NB4 (cell line): ENCODE data around the gene PLCB3.

ENCODE experiments used
- MYC ChIP-seq: IDR thresholded peaks from 2 replicates; pipeline ENCODE4 v1.6.1; 2011; ENCODE audit warnings: low read depth, low read length
- POLR2A ChIP-seq: IDR thresholded peaks from 2 replicates; pipeline ENCODE4 v1.6.1; 2011; ENCODE audit warnings: mild to moderate bottlenecking; ENCODE audit not compliant: insufficient read length; ENCODE audit errors: extremely low read depth
- TF ChIP-seq, protein P1 (sequence below): IDR thresholded peaks from one replicate; pipeline ENCODE4 v1.5.1; 2012; ENCODE audit warnings: low read depth, low read length

DNA sequence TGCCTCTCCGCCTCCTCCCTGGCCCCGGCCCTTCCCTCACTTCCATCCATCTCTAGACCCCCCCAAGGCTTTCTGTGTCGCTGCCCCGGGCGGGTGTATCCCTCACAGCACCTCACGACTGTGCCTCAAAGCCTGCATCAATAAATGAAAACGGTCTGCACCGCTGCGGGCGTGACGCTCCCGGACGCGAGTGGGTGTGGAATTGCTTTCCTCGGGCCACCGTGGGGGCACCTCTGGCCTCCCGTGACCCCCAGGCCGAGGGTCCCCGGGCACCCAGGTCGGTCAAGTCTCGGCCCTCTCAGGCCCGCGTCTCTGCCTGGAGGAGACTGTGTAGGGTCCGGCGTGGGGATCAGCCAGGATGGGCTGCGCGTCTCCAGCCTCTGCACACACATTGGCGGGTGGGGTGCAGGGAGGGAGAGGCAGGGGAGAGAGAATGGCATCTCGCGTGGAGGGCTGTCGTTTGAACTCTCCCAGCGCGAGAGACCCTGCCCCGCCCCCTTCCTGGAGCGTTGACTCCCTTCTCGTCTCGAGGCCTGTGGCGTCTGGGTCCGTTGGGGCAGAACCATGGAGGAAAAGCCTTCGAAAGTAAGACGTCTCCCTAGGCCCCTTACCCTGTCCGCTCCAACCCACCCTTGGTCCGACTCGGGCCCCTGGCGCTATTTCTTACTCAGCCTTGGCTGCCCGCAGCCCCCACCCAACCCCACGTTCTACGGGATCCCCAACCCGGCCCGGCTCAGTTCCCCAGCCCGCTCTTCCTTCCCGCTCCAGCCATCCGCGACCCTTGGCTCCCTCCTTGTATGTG lies 48.7 kb downstream of the PLCB3 start, which contains the start of gene CATSPERZ:
- TF ChIP-seq, protein P1, sequence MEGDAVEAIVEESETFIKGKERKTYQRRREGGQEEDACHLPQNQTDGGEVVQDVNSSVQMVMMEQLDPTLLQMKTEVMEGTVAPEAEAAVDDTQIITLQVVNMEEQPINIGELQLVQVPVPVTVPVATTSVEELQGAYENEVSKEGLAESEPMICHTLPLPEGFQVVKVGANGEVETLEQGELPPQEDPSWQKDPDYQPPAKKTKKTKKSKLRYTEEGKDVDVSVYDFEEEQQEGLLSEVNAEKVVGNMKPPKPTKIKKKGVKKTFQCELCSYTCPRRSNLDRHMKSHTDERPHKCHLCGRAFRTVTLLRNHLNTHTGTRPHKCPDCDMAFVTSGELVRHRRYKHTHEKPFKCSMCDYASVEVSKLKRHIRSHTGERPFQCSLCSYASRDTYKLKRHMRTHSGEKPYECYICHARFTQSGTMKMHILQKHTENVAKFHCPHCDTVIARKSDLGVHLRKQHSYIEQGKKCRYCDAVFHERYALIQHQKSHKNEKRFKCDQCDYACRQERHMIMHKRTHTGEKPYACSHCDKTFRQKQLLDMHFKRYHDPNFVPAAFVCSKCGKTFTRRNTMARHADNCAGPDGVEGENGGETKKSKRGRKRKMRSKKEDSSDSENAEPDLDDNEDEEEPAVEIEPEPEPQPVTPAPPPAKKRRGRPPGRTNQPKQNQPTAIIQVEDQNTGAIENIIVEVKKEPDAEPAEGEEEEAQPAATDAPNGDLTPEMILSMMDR = no peak
- TF ChIP-seq MYC = no peak
- no peak for TF ChIP-seq POLR2A
